SHP77 treated with DMSO at 0.1 percent for 48 hours (cell line): ENCODE measurements around the gene PPARA.
"Not testable (repeated sequence)": the region's sequence is repeated elsewhere in the genome, so short reads cannot be mapped to it uniquely, and the experiment has no call there.

Experiments used
- DNase-seq: peaks from one replicate; lab custom pipeline; 2025; lab: John Stamatoyannopoulos, UW

PPARA gene

DNA sequence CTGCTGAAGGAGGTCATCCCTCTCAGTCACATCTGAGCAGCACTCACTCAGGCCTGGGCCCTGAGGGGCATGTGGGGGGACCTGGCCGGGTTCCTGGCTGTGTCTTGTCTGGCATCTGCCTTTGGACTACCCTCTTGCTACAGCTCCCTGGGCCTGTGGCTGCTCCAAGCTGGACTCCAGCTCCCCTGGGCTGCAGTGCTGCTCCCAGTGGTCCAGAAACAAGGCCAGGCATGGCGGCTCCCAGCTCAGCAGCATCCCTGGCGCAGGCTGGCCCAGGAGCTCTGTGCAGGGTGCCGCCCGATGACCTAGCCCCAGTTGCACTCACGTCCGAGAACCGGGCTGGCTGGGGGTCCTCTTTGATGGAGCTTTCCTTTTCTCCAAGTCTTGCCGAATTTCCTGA is 94.4 kb downstream of the PPARA start:
- DNase-seq, result no peak

DNA sequence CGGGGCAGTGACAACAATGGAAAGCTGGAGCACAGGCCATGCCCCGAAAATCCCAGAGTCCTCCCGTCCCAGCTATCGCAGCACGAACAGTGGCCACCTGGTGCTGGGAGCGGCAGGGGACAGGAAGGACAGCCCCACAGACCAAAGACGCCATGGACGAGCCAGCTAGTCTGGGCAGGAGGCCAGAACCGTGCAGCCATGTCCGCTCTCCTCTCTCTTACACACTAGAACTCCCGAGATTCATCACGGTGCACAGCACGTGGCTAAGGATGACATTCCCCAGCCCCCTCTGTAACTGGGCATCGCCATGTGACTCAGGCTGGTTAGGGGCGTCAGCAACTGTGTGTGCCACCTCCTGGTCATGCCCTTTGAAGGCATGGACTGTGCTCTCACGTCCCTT is 95.2 kb downstream of the PPARA start:
- DNase-seq, result peak; percentile 52

DNA sequence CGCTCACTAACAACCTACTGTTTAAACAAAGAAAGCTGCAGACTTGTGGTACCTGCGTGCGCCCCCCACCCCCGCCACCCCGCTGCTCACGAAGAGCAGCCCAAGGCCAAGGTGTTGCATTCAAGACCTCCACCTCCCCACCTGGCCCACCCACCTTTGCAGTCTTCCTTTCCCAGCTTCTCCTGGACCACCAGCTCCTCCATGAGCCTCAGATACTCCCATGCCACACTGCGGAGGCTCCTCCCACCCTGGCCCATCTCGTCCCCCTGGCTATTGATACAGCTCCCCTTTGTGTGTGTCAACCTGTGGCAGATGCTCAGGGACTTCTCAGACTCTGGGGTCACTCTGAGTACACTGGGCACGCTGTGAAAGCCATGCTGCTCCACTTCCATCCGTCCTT is 95.9 kb downstream of the PPARA start:
- no peak for DNase-seq

- DNase-seq, result no peak
Observed at GRCh38 chr22:46247443-46247975, 97.2 kb downstream of the PPARA start.

- peak; percentile 76 for DNase-seq
Observed at GRCh38 chr22:46250035-46250782, 99.9 kb downstream of the PPARA start, which contains the start of gene CDPF1. TSS of gene CDPF1 (minus strand) at chr22:46250293. CDS start at chr22:46248284, 2,009 bp downstream.

- no peak for DNase-seq
Observed at GRCh38 chr22:46250783-46251125, 100.4 kb downstream of the PPARA start.

GRCh38 chr22:46251266-46251665 is 100.9 kb downstream of the PPARA start:
- DNase-seq, result no peak

- DNase-seq, result no peak
Observed at GRCh38 chr22:46251816-46252380, 101.6 kb downstream of the PPARA start.

- DNase-seq, result no peak
Observed at GRCh38 chr22:46256358-46256958, 106.1 kb downstream of the PPARA start.

DNA sequence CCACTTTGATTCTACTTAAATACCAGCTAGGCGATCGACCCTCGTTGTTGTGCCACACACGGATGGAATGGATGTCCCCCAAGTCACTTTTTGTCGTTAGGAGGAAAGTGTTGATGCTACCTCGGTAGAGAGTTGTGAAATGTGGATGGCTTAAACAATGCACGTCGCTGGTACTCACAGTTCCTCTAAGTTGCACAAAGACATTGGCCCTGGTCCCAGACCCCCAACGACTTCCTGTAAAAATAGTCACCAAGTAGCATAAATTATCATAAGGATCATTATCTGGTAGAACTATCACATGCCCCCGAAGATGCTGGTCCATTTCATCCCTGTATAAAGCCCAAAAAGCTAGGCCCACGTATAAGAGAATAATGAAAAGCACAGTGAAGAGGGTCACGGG is 109.0 kb downstream of the PPARA start:
- no peak for DNase-seq

GRCh38 chr22:46260038-46260437 is 109.7 kb downstream of the PPARA start:
- DNase-seq, result no peak

DNA sequence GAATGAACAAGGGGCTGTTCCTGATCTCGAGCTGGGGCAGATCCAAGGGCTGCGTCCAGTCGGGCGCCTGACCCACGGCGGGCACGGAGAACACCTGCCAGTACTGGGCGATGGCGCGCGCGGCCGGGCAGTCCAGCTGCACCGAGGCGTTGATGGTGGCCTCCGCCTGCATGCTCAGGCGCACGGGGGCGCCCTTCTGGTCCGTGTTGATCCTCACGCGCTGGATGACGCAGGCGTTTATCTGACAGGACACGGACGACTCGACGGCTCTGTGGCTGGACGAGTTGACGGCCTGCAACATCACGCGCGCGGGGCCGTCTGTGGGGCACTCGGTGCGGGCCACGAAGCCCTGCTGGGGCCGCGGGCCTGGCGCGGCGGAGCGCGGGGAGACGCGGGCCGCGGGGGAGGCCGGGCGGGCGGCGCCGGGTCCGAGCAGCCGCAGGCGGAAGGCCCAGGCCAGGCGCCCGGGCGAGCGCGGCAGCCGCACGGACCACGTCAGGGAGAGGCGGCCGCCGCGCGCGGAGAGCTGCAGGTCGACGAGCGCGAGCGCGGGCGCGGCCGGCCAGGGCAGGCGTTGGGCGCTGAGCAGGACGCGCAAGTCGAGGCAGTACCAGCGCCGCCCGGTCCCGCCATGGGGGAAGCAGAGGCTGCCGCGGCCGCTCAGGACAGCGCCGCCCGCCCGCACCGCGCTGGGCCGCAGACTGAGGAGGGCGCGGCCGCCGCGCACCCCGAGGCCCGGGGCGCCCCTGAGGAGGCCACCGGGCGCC is 112.3 kb downstream of the PPARA start:
- DNase-seq, result no peak

GRCh38 chr22:46263216-46263590 is 112.9 kb downstream of the PPARA start, which contains the start of gene PKDREJ:
TSS of gene PKDREJ (minus strand) at chr22:46263343. CDS start at chr22:46263322, 21 bp downstream.
- DNase-seq, result no peak

- not testable (repeated sequence) for DNase-seq
Observed at GRCh38 chr22:46264520-46264919, 114.2 kb downstream of the PPARA start.

DNA sequence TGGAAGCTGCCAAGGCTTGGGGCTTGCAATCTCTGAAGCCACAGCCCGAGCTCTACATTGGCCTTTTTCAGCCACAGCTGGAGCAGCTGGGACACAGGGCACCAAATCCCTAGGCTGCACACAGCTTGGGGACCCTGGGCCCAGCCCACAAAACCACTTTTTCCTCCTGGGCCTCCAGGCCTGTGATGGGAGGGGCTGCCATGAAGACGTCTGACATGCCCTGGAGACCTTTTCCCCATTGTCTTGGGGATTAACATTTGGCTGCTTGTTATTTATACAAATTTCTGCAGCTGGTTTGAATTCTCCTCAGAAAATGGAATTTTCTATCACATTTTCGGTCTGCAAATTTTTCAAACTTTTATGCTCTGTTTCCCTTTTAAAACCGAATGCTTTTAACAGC is 115.3 kb downstream of the PPARA start:
- not testable (repeated sequence) for DNase-seq

GRCh38 chr22:46267431-46268279 is 117.3 kb downstream of the PPARA start, which contains the start of gene TTC38:
TSS of gene TTC38 (plus strand) at chr22:46268008. CDS start at chr22:46268040, 32 bp downstream.
- DNase-seq, result peak; percentile 47

GRCh38 chr22:46269564-46269963 is 119.2 kb downstream of the PPARA start:
- no peak for DNase-seq

- no peak for DNase-seq
Observed at GRCh38 chr22:46272196-46272595, 121.9 kb downstream of the PPARA start.

DNA sequence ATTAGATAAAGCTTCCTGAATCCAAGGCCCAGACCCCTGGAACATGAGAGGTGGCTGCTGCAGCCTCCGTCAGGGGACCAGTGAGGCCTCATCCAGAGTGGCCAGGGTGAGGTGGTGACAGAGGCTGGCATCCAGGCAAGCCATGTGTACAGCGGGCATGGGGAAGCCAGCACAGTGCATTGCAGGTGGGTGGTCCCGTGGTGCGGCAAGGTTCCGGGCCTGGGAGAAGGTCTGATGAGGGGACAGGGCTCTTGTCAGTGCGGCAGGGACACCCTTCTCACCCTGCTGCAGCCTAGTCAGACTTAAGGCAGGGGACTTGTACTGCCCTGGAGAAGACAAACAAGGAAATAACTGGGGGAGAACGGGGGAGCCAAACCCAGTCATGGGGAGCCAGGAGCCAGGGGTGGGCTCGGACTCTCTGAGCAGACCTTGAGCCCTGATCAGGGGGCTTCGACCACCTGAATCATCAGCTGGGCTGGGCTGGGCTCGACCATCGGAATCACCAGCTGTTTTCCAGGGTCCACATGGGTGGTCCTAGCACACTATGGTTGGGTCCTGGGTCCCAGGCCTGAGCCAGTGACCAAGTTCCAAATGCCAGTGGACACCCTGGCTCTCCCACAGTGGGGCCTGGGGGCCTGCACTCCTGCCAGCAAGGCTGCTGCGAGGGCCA is 122.6 kb downstream of the PPARA start:
- DNase-seq, result no peak

DNA sequence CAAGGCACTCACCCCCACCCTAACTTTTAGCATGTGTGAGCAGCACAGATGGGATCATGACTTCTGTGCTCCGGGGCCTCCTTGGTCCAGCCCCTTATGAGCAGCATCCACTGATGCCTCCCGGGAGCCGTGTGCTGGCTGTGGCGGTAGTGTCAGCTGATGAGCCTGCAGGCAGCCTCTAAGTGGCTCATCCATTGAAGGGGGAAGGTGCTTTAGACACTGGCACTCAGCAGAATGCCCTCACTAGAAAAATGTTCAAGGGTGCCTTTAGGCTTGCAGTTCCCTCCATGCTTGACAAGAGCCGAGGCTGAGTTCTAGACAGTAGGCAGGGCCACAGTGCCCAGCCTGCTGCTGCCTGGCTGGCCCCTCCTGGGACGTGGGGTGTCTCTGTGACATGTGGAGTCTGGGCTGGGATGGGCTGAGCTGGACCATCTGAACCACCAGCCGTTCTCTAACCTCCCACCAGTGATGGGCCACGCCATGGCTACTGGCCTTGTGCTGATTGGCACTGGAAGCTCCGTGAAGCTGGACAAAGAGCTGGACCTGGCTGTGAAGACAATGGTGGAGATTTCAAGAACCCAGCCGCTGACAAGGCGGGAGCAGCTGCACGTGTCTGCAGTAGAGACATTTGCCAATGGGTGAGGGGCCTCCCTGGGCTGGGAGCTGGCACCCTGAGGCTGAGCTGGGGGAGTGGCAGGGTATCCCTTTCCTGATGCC is 123.3 kb downstream of the PPARA start:
- DNase-seq, result no peak
